Measurements from ENCODE around the gene NFATC2. TPM values are rescaled to one million over a fixed set of nuclear protein-coding genes. Genes with fewer than 3 reads are reported as not detected.

NFATC2 gene
- total RNA-seq, 2 donors from 2014 or later: 5.8 to 7.3 TPM

GRCh38 chr20:51487076-51487475, 55.4 kb downstream of the NFATC2 start:
- no peak for DNase-seq
- Histone ChIP-seq H3K4me3 (no peak overlapping the region), H3K36me3 (no peaks in the 10 kb centered on the region), H3K27ac (no peak overlapping the region), H3K27me3 (no peaks in the 10 kb centered on the region), H3K9ac (ENCODE audit: low read depth in 2 of 2, low read length in 2 of 2) (no peak overlapping the region), H3K9me3 (no peaks in the 10 kb centered on the region), H3K4me1 (no peaks in the 10 kb centered on the region)
- intact Hi-C loops (cut with DNase I): no loop called here
- TF ChIP-seq CTCF (IDR thresholded peaks at IDR 0.05): no peak

DNA sequence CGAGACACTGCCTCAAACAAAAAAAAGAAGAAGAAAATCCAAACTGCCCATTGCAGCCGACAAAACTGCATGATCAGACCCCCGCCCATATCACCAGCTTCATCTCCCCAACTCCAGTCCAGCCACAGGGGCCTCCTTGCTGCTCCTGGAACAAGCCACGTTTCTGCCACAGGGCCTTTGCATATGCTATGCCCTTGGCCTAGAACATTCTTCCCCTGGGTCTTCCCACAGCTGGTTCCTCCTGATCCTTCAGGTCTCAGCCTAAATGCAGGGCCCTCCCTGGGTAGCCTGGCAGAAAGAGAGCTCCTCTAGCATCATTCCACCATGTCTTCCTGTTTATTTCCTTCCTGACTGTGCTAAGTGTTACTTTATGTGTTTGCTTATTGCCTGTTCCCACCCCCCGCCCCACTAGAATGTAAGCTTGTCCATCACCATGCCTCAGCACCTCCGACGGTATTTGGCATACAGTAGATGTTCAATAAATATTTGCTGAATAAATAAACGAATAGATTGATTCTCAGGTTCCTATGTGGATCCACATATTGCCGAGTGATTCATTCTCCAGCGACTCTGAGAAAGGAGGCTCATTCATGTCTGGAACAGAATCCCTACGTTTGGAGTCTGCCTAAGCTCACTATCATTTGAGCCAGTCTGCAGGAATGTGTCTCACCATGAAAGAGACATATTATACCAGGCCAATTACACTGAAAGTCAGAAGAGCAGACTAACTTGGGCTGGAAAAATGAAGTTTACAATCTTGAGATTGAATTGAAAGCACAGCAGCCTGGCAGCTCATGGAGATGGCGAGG, 56.1 kb downstream of the NFATC2 start:
- H3K4me3 ChIP-seq: no peak overlapping the region
- no peaks in the 10 kb centered on the region for H3K9me3 ChIP-seq
- H3K27ac ChIP-seq: no peak overlapping the region
- intact Hi-C loops (cut with DNase I): no loop called here
- no peaks in the 10 kb centered on the region for H3K27me3 ChIP-seq
- no peak for DNase-seq
- no peak for TF ChIP-seq CTCF (IDR thresholded peaks at IDR 0.05)
- H3K4me1 ChIP-seq: no peaks in the 10 kb centered on the region
- no peak overlapping the region for H3K9ac ChIP-seq (ENCODE audit: low read depth in 2 of 2, low read length in 2 of 2)
- H3K36me3 ChIP-seq: no peaks in the 10 kb centered on the region

GRCh38 chr20:51484831-51485230, 57.7 kb downstream of the NFATC2 start:
- H3K4me3 ChIP-seq: no peak overlapping the region
- no peaks in the 10 kb centered on the region for H3K4me1 ChIP-seq
- no peak overlapping the region for H3K27ac ChIP-seq
- intact Hi-C loops (cut with DNase I): no loop called here
- H3K27me3 ChIP-seq: no peaks in the 10 kb centered on the region
- H3K9me3 ChIP-seq: no peaks in the 10 kb centered on the region
- no peak for DNase-seq
- no peak overlapping the region for H3K9ac ChIP-seq (ENCODE audit: low read depth in 2 of 2, low read length in 2 of 2)
- H3K36me3 ChIP-seq: no peaks in the 10 kb centered on the region
- TF ChIP-seq CTCF (IDR thresholded peaks at IDR 0.05): no peak

DNA sequence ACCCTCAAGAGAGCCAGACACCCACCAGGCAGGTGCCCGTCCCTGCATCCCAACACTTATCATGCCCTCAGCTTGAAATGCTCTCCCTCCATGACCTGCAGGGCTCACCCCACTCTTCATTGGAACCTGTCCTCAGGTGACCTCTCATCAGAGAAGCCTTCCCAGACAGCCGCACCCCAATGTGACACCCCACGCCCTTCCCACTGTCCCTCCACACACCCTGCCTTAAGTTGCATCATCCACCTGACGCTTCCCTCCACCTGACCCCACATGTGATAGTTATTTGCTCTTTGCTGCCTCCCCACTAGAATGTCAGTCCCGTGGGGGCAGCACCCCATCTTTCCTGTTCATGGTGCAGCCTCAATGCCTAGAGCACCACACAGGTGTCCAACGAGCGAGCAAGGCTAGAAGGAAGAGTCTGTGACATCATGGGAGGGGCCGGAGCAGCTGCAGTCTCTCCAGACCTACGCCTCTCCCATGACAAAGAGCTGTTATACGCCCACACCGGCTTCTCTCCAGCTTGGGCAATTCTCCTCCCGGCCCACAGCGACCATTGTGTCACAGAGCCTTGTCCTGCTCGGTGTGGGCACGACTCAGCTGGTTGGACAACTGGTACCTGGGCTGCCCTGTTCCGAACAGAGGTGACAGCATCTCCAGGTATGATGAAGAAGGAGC, 58.2 kb downstream of the NFATC2 start:
- Histone ChIP-seq H3K27me3 (no peaks in the 10 kb centered on the region), H3K9me3 (no peaks in the 10 kb centered on the region), H3K4me1 (no peaks in the 10 kb centered on the region), H3K27ac (no peak overlapping the region), H3K4me3 (no peak overlapping the region), H3K36me3 (no peaks in the 10 kb centered on the region), H3K9ac (ENCODE audit: low read depth in 2 of 2, low read length in 2 of 2) (no peak overlapping the region)
- DNase-seq: no peak
- intact Hi-C loops (cut with DNase I): no loop called here
- TF ChIP-seq CTCF (IDR thresholded peaks at IDR 0.05): no peak

DNA sequence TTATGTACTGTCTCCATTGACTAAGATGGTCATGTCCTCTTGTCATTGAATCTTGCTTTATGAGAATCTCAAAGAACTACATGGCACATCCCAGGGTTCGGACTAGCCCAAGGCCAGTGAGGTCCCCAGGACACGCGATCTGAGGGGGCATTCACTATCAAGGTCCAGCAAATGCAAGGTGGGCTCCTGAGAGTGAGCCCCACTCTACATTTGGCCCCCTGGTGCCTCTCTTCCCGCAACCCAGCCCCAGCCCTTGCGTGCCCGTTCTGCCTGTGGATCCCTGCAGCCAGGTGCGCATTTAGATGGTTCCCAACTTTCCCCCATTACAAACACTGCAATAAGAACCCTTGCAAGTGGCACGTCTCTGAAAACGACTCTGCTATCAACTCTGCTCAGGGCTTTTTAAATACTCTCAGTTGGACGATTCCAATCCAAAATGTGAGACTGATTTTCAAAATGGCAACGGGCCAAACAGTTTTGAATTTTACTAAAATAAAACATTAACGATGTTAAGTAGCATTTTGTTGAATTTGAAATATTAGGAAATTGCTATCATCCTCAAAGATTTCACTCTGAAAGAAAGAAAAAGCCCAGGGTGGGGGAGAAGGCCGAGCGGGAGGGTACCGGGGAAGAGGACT, 59.6 kb downstream of the NFATC2 start:
- DNase-seq: no peak
- intact Hi-C loops (cut with DNase I): no loop called here
- Histone ChIP-seq H3K4me1 (no peaks in the 10 kb centered on the region), H3K4me3 (no peak overlapping the region), H3K36me3 (no peaks in the 10 kb centered on the region), H3K27me3 (no peaks in the 10 kb centered on the region), H3K27ac (no peak overlapping the region), H3K9ac (ENCODE audit: low read depth in 2 of 2, low read length in 2 of 2) (no peak overlapping the region), H3K9me3 (no peaks in the 10 kb centered on the region)
- no peak for TF ChIP-seq CTCF (IDR thresholded peaks at IDR 0.05)
